Panc1 (cell line): ENCODE measurements around the gene SPRYD4. TPM values are rescaled to one million over a fixed set of nuclear protein-coding genes. Genes with fewer than 3 reads are reported as not detected.
A peak's percentile ranks its signal among the peaks of the same experiment; 100 is the strongest.

ENCODE experiments used
- ATAC-seq: fragments of 200-7000 bp; cut with Tn5 transposase; 2 replicates; pipeline ENCODE4 v1.9.1; 2020; ENCODE audit warnings: mild to moderate bottlenecking, moderate library complexity
- BruUV-seq: library from RNA; stranded (reverse); fragments of 400-500 nt; replicated peaks from 2 replicates; lab custom pipeline; 2021; lab: Mats Ljungman, UMichigan
- CTCF ChIA-PET: fragments of 300-600 bp; sonication (Branson Sonifier 250); formaldehyde crosslinking; loops from one replicate; lab custom pipeline; 2022; ENCODE audit warnings: antibody characterized with exemption; lab: Charles Lee
- POLR2A ChIA-PET: fragments of 300-600 bp; sonication (Branson Sonifier 250); formaldehyde crosslinking; loops from one replicate; lab custom pipeline; 2022; ENCODE audit warnings: antibody characterized with exemption; lab: Charles Lee
- DNase-seq: peaks from one replicate; pipeline ENCODE4 v3.0.0-alpha.2; 2010; ENCODE audit warnings: low read depth, low spot score
- H3K27ac ChIP-seq: 2 replicates; pipeline ENCODE4 v1.5.1; 2011; ENCODE audit warnings: mild to moderate bottlenecking, low read length, inconsistent platforms
- H3K27me3 ChIP-seq: fragments of 200-500 bp; sonication (Bioruptor generic); 2 replicates; pipeline ENCODE4 v1.6.0; 2014; ENCODE audit warnings: low read length, inconsistent platforms; ENCODE audit not compliant: control insufficient read depth, insufficient read depth
- H3K36me3 ChIP-seq: fragments of 200-500 bp; sonication (Bioruptor generic); 2 replicates; pipeline ENCODE4 v1.5.1; 2014; ENCODE audit warnings: inconsistent platforms, mild to moderate bottlenecking, low read length, moderate library complexity; ENCODE audit not compliant: control insufficient read depth, insufficient read depth
- H3K4me1 ChIP-seq: 2 replicates; pipeline ENCODE4 v1.5.1; 2011; ENCODE audit warnings: inconsistent platforms, mild to moderate bottlenecking, low read length, moderate library complexity; ENCODE audit not compliant: control insufficient read depth, insufficient read depth
- H3K4me3 ChIP-seq, 2 experiments: 2 replicates each; pipeline ENCODE4 v1.5.1; 2011 to 2012; ENCODE audit warnings: low read depth in 2 of 2, low read length in 2 of 2, mild to moderate bottlenecking in 2 of 2, inconsistent platforms in 1 of 2, moderate library complexity in 1 of 2
- H3K9me3 ChIP-seq: fragments of 200-500 bp; sonication (Bioruptor generic); 2 replicates; pipeline ENCODE4 v1.5.1; 2014; ENCODE audit warnings: low read depth, mild to moderate bottlenecking, inconsistent platforms, low read length, moderate library complexity; ENCODE audit not compliant: control insufficient read depth, insufficient read depth
- CTCF ChIP-seq: fragments of 450-650 bp; IDR thresholded peaks from 2 replicates; pipeline ENCODE4 v1.5.1; 2017; ENCODE audit warnings: mild to moderate bottlenecking
- POLR2AphosphoS5 ChIP-seq: IDR thresholded peaks from 2 replicates; pipeline ENCODE4 v1.6.1; 2012; ENCODE audit warnings: mild to moderate bottlenecking, low read depth, low read length, moderate library complexity
- REST ChIP-seq, 2 experiments: IDR thresholded peaks; 2 replicates each; pipeline ENCODE4 v1.6.1; 2011 to 2012; ENCODE audit warnings: low read depth in 2 of 2, control low read depth in 1 of 2, low read length in 1 of 2, mild to moderate bottlenecking in 1 of 2, moderate library complexity in 1 of 2; ENCODE audit not compliant: insufficient read depth in 1 of 2
- SIN3A ChIP-seq: IDR thresholded peaks from 2 replicates; pipeline ENCODE4 v1.6.1; 2012; ENCODE audit warnings: low read depth, mild to moderate bottlenecking, low read length, moderate library complexity, borderline replicate concordance; ENCODE audit not compliant: insufficient read depth
- TCF7L2 ChIP-seq: IDR thresholded peaks from 2 replicates; pipeline ENCODE4 v1.6.1; 2011; ENCODE audit warnings: mild to moderate bottlenecking, low read depth, low read length, inconsistent platforms
- in situ Hi-C: cut with HindIII; loops from 2 replicates; pipeline ENCODE4 v1.10.0; 2016; ENCODE audit warnings: low sequenced_read_pairs, low pct_unique_long_range_greater_than_20kb
- intact Hi-C: fragments of 100-400 bp; cut with micrococcal nuclease; formaldehyde crosslinking; loops from one replicate; pipeline ENCODE4 v1.10.0; 2022; ENCODE audit not compliant: unreplicated experiment
- total RNA-seq: library from RNA; stranded (reverse); gene quantifications from one replicate; pipeline ENCODE4 v1.2.1, GENCODE V29; 2021; ENCODE audit not compliant: unreplicated experiment

SPRYD4 gene
- total RNA-seq, 1 experiment from 2014 or later = 3.7 TPM

GRCh38 chr12:56484566-56484965, 16.2 kb downstream of the SPRYD4 start:
- POLR2A ChIA-PET = no interaction called here
- no TSS peak for BruUV-seq
- H3K27ac ChIP-seq = no peak overlapping the region

GRCh38 chr12:56486694-56487093, 18.3 kb downstream of the SPRYD4 start:
- BruUV-seq = no TSS peak
- H3K4me3 ChIP-seq = no peak overlapping the region
- TF ChIP-seq CTCF (no peak), POLR2AphosphoS5 (no peak), SIN3A (no peak), REST (IDR thresholded peaks at IDR 0.05; ENCODE audit: insufficient read depth in 1 of 2, low read depth in 2 of 2, low read length in 1 of 2) (no peak), TCF7L2 (no peak)
- ChIA-PET POLR2A (no interaction called here), CTCF (no interaction called here)
- intact Hi-C loops = no loop called here
- H3K27me3 ChIP-seq = peaks cover 15% of the 10 kb centered on the region
- H3K4me1 ChIP-seq = 0 out of 2 replicates have a peak, but pooled peaks cover 7% of the 10 kb centered on the region
- H3K36me3 ChIP-seq = no peaks in the 10 kb centered on the region
- in situ Hi-C loops = no loop called here
- DNase-seq (no peak), ATAC-seq (no peak)
- no peaks in the 10 kb centered on the region for H3K9me3 ChIP-seq
- H3K27ac ChIP-seq = no peak overlapping the region

More at GRCh38 chr12:56484566-56484965, 16.2 kb downstream of the SPRYD4 start:
- in situ Hi-C loops = no loop called here
- H3K4me1 ChIP-seq = 0 out of 2 replicates have a peak, but pooled peaks cover 7% of the 10 kb centered on the region
- peaks cover 10% of the 10 kb centered on the region for H3K27me3 ChIP-seq
- no peak overlapping the region for H3K4me3 ChIP-seq
- no peaks in the 10 kb centered on the region for H3K9me3 ChIP-seq
- TF ChIP-seq TCF7L2 = no peak
- intact Hi-C loops = no loop called here
- no peaks in the 10 kb centered on the region for H3K36me3 ChIP-seq
- no peak for DNase-seq
- no peak for ATAC-seq
- CTCF ChIA-PET = no interaction called here

- ATAC-seq = peak; percentile 76
- peak overlapping the region; percentile 55 to 64 for H3K4me3 ChIP-seq
- H3K27me3 ChIP-seq = peaks cover 15% of the 10 kb centered on the region
- ChIA-PET CTCF (interaction anchor here (0.7 kb wide), 1 partner anchor 115 kb away, joined by 7 read pairs; no protein-coding TSS in a partner anchor), POLR2A (interaction anchor here (0.7 kb wide), 1 partner anchor 98 kb away, joined by 9 read pairs; no protein-coding TSS in a partner anchor)
- TF ChIP-seq SIN3A (no peak), CTCF (no peak), POLR2AphosphoS5 (no peak), TCF7L2 (no peak), REST (IDR thresholded peaks at IDR 0.05; ENCODE audit: insufficient read depth in 1 of 2, low read depth in 2 of 2, low read length in 1 of 2) (no peak)
- DNase-seq = no peak
- intact Hi-C loops (no loop called here), in situ Hi-C loops (no loop called here)
- H3K9me3 ChIP-seq = no peaks in the 10 kb centered on the region
- H3K4me1 ChIP-seq = 0 out of 2 replicates have a peak, but pooled peaks cover 7% of the 10 kb centered on the region
- no TSS peak for BruUV-seq
- no peaks in the 10 kb centered on the region for H3K36me3 ChIP-seq
- no peak overlapping the region for H3K27ac ChIP-seq
These were observed 19.2 kb downstream of the SPRYD4 start for GRCh38 chr12:56487448-56488040.
